BLaER1 treated with 17β-estradiol and CSF1 and Interleukin-3, amounts not matched to agents 10 nM and 100 nM (cell line): ENCODE measurements around the gene OR13J1.
"Not testable (repeated sequence)": the region's sequence is repeated elsewhere in the genome, so short reads cannot be mapped to it uniquely, and the experiment has no call there.

Experiments used
- H3K27ac ChIP-seq, 11 experiments: shearing (Covaris generic); formaldehyde crosslinking; 2 replicates each; pipeline ENCODE4 v1.8.1; 2022
- H3K27me3 ChIP-seq, 11 experiments: shearing (Covaris generic); formaldehyde crosslinking; 2 replicates each; pipeline ENCODE4 v1.8.1; 2022
- H3K36me3 ChIP-seq, 11 experiments: shearing (Covaris generic); formaldehyde crosslinking; 2 replicates each; pipeline ENCODE4 v1.8.1; 2022
- H3K4me1 ChIP-seq, 10 experiments: shearing (Covaris generic); formaldehyde crosslinking; 2 replicates each; pipeline ENCODE4 v1.8.1; 2022
- H3K4me2 ChIP-seq, 11 experiments: shearing (Covaris generic); formaldehyde crosslinking; 2 replicates each; pipeline ENCODE4 v1.8.1; 2022
- H3K4me3 ChIP-seq, 10 experiments: shearing (Covaris generic); formaldehyde crosslinking; 2 replicates each; pipeline ENCODE4 v1.8.1; 2022
- H3K9ac ChIP-seq, 11 experiments: shearing (Covaris generic); formaldehyde crosslinking; 2 replicates each; pipeline ENCODE4 v1.8.1; 2022
- H3K9me3 ChIP-seq, 11 experiments: shearing (Covaris generic); formaldehyde crosslinking; replicated peaks in 1 of 11; 2 replicates each; pipeline ENCODE4 v1.8.1; 2022
- H4K20me1 ChIP-seq, 11 experiments: shearing (Covaris generic); formaldehyde crosslinking; 2 replicates each; pipeline ENCODE4 v1.8.1; 2022
- Cebpa-rat ChIP-seq, 11 experiments: shearing (Covaris generic); IDR thresholded peaks; 2 replicates each; pipeline ENCODE4 v1.8.1; 2022

OR13J1 gene

GRCh38 chr9:35870351-35870923 lies at the start of gene OR13J1:
TSS of gene OR13J1 (minus strand) at chr9:35870401. CDS start at chr9:35870401, 0 bp downstream.
- H3K4me1 ChIP-seq, result no peaks in the 10 kb centered on the region
- H3K27me3 ChIP-seq, result no peaks in the 10 kb centered on the region
- no peak within 1 kb of the TSS for H3K27ac ChIP-seq
- peaks cover 0 to 2% (median 0%) of the 10 kb centered on the region in 11 experiments; a peak in 2 of 22 replicates for H3K9me3 ChIP-seq
- no peaks in the 10 kb centered on the region for H3K36me3 ChIP-seq
- no peak within 1 kb of the TSS for H3K9ac ChIP-seq
- H3K4me3 ChIP-seq, result no peak within 1 kb of the TSS
- no peak for TF ChIP-seq Cebpa-rat (IDR thresholded peaks at IDR 0.05)
- no peaks in the 10 kb centered on the region for H4K20me1 ChIP-seq
- H3K4me2 ChIP-seq, result no peak within 1 kb of the TSS

GRCh38 chr9:35919212-35920008 lies 49.2 kb upstream of the OR13J1 start:
- Histone ChIP-seq H3K4me2 (peak overlapping the region; percentile 37 to 78 (median 52); a peak in 21 of 22 replicates), H4K20me1 (no peaks in the 10 kb centered on the region), H3K27me3 (no peaks in the 10 kb centered on the region), H3K4me1 (peaks cover 29 to 49% (median 44%) of the 10 kb centered on the region in 10 experiments), H3K4me3 (no peak overlapping the region), H3K9ac (no peak overlapping the region), H3K9me3 (no peaks in the 10 kb centered on the region), H3K36me3 (no peaks in the 10 kb centered on the region), H3K27ac (peak overlapping the region in 5 of 11 experiments; percentile 3 to 30 (median 17); a peak in 5 of 22 replicates)
- no peak for TF ChIP-seq Cebpa-rat (IDR thresholded peaks at IDR 0.05)

- Histone ChIP-seq H3K9me3 (peaks cover 0 to 4% (median 0%) of the 10 kb centered on the region in 11 experiments; a peak in 2 of 22 replicates), H4K20me1 (no peaks in the 10 kb centered on the region), H3K36me3 (no peaks in the 10 kb centered on the region), H3K9ac (no peak overlapping the region), H3K27ac (peak overlapping the region in 3 of 11 experiments; percentile 16 to 31 (median 20); a peak in 2 of 22 replicates), H3K4me2 (peak overlapping the region in 10 of 11 experiments; percentile 26 to 78 (median 52); a peak in 19 of 22 replicates), H3K4me1 (peaks cover 25 to 42% (median 38%) of the 10 kb centered on the region in 10 experiments), H3K4me3 (no peak overlapping the region), H3K27me3 (no peaks in the 10 kb centered on the region)
- TF ChIP-seq Cebpa-rat (IDR thresholded peaks at IDR 0.05), result 0 out of 22 replicates have a peak, but pooled peaks of 1 of the 11 experiments have one; percentile 41
Observed at GRCh38 chr9:35918780-35919179, 48.6 kb upstream of the OR13J1 start.

- H3K36me3 ChIP-seq, result no peaks in the 10 kb centered on the region
- no peak overlapping the region for H3K9ac ChIP-seq
- TF ChIP-seq Cebpa-rat (IDR thresholded peaks at IDR 0.05), result no peak
- H3K27ac ChIP-seq, result peak overlapping the region in 2 of 11 experiments; percentile 1 to 44; a peak in 3 of 22 replicates
- H3K4me3 ChIP-seq, result no peak overlapping the region
- H4K20me1 ChIP-seq, result no peaks in the 10 kb centered on the region
- H3K9me3 ChIP-seq, result peaks cover 0 to 4% (median 0%) of the 10 kb centered on the region in 11 experiments; a peak in 2 of 22 replicates
- peaks cover 23 to 35% (median 31%) of the 10 kb centered on the region in 10 experiments for H3K4me1 ChIP-seq
- H3K27me3 ChIP-seq, result no peaks in the 10 kb centered on the region
- H3K4me2 ChIP-seq, result peak overlapping the region in 3 of 11 experiments; percentile 7 to 12 (median 10); a peak in 2 of 22 replicates
Observed at GRCh38 chr9:35917261-35917660, 47.1 kb upstream of the OR13J1 start.

GRCh38 chr9:35915681-35916294 lies 45.6 kb upstream of the OR13J1 start:
- Histone ChIP-seq H3K9ac (no peak overlapping the region), H3K27ac (no peak overlapping the region), H3K36me3 (no peaks in the 10 kb centered on the region), H3K27me3 (no peaks in the 10 kb centered on the region), H3K4me1 (peaks cover 34 to 46% (median 43%) of the 10 kb centered on the region in 10 experiments), H3K4me3 (no peak overlapping the region), H3K4me2 (no peak overlapping the region), H4K20me1 (no peaks in the 10 kb centered on the region), H3K9me3 (peaks cover 0 to 4% (median 0%) of the 10 kb centered on the region in 11 experiments; a peak in 2 of 22 replicates)
- no peak for TF ChIP-seq Cebpa-rat (IDR thresholded peaks at IDR 0.05)

GRCh38 chr9:35914301-35914807 lies 44.2 kb upstream of the OR13J1 start:
- peaks cover 29 to 48% (median 45%) of the 10 kb centered on the region in 10 experiments for H3K4me1 ChIP-seq

GRCh38 chr9:35913429-35913828 lies 43.2 kb upstream of the OR13J1 start:
- not testable (repeated sequence) for H3K36me3 ChIP-seq, H3K4me2 ChIP-seq, H4K20me1 ChIP-seq, H3K27me3 ChIP-seq, H3K9me3 ChIP-seq, H3K9ac ChIP-seq, H3K4me3 ChIP-seq, H3K27ac ChIP-seq
- H3K4me1 ChIP-seq, result peaks cover 29 to 48% (median 45%) of the 10 kb centered on the region in 10 experiments

More at GRCh38 chr9:35914301-35914807, 44.2 kb upstream of the OR13J1 start:
- TF ChIP-seq Cebpa-rat (IDR thresholded peaks at IDR 0.05), result no peak
- Histone ChIP-seq H3K27ac (no peak overlapping the region), H4K20me1 (no peaks in the 10 kb centered on the region), H3K4me3 (no peak overlapping the region), H3K9me3 (peaks cover 0 to 4% (median 0%) of the 10 kb centered on the region in 11 experiments; a peak in 2 of 22 replicates), H3K27me3 (no peaks in the 10 kb centered on the region), H3K36me3 (no peaks in the 10 kb centered on the region), H3K4me2 (no peak overlapping the region), H3K9ac (no peak overlapping the region)

- Histone ChIP-seq H3K4me3 (no peak overlapping the region), H3K9me3 (peaks cover 0 to 4% (median 0%) of the 10 kb centered on the region in 11 experiments; a peak in 2 of 22 replicates), H3K9ac (no peak overlapping the region), H3K4me2 (no peak overlapping the region), H3K27me3 (no peaks in the 10 kb centered on the region), H3K27ac (no peak overlapping the region), H4K20me1 (no peaks in the 10 kb centered on the region), H3K36me3 (no peaks in the 10 kb centered on the region), H3K4me1 (peaks cover 34 to 48% (median 45%) of the 10 kb centered on the region in 10 experiments)
- TF ChIP-seq Cebpa-rat (IDR thresholded peaks at IDR 0.05), result no peak
Observed at GRCh38 chr9:35912791-35913400, 42.7 kb upstream of the OR13J1 start.
